SK-N-SH treated with all-trans-retinoic acid at 6 μM for 48 hours (cell line): ENCODE data around the gene SH3BGRL.

Experiments used
- CSRNP3 ChIP-seq: fragments of 250-450 bp; sonication (Bioruptor Pico); IDR thresholded peaks from 2 replicates; pipeline ENCODE4 v1.5.1; 2021; ENCODE audit warnings: mild to moderate bottlenecking, moderate library complexity
- TF ChIP-seq, protein P1 (sequence below): fragments of 250-450 bp; sonication (Bioruptor Pico); IDR thresholded peaks from 2 replicates; pipeline ENCODE4 v1.5.1; 2020; ENCODE audit warnings: low read depth, mild to moderate bottlenecking, moderate library complexity

- no peak for TF ChIP-seq CSRNP3
- TF ChIP-seq, protein P1, sequence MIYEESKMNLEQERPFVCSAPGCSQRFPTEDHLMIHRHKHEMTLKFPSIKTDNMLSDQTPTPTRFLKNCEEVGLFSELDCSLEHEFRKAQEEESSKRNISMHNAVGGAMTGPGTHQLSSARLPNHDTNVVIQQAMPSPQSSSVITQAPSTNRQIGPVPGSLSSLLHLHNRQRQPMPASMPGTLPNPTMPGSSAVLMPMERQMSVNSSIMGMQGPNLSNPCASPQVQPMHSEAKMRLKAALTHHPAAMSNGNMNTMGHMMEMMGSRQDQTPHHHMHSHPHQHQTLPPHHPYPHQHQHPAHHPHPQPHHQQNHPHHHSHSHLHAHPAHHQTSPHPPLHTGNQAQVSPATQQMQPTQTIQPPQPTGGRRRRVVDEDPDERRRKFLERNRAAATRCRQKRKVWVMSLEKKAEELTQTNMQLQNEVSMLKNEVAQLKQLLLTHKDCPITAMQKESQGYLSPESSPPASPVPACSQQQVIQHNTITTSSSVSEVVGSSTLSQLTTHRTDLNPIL (CRISPR knock-in tag), result no peak
These were observed 7.0 kb downstream of the SH3BGRL start for GRCh38 chrX:81208916-81209315.
